Prostate gland (tissue), 2 donors: ENCODE data around the gene ANKRD30A. TPM values are rescaled to one million over a fixed set of nuclear protein-coding genes. Genes with fewer than 3 reads are reported as not detected.

ENCODE experiments used
- DNase-seq: peaks from one replicate; pipeline ENCODE4 v3.0.0-alpha.2; 2019; ENCODE audit warnings: low spot score
- H3K27ac ChIP-seq, 2 donors: fragments of 200-600 bp; sonication (generic); 2 replicates each; pipeline ENCODE4 v1.5.1; 2017 to 2019
- H3K27me3 ChIP-seq: fragments of 200-600 bp; sonication (generic); replicated peaks from 2 replicates; pipeline ENCODE4 v1.5.1; 2019; ENCODE audit not compliant: insufficient read depth
- H3K36me3 ChIP-seq, 2 donors: fragments of 200-600 bp; sonication (generic); 1 replicate in 1 of 2; 2 replicates in 1 of 2; pipeline versions ENCODE4 v1.5.1 to v1.8.1; 2017 to 2019
- H3K4me1 ChIP-seq: fragments of 200-600 bp; sonication (generic); replicated peaks from 2 replicates; pipeline ENCODE4 v1.5.1; 2019
- H3K4me3 ChIP-seq, 2 donors: fragments of 200-600 bp; sonication (generic); 2 replicates each; pipeline ENCODE4 v1.5.1; 2017 to 2019
- H3K9me3 ChIP-seq: fragments of 200-600 bp; sonication (generic); 2 replicates; pipeline ENCODE4 v1.5.1; 2017
- POLR2A ChIP-seq: fragments of 450-650 bp; IDR thresholded peaks from one replicate; pipeline ENCODE4 v1.6.1; 2016; ENCODE audit warnings: antibody characterized with exemption, mild to moderate bottlenecking
- POLR2AphosphoS5 ChIP-seq: sonication (generic); formaldehyde crosslinking; IDR thresholded peaks from one replicate; pipeline ENCODE4 v1.6.1; 2017; ENCODE audit warnings: antibody characterized with exemption
- WGBS: methylation state at CpG from one replicate; pipeline ENCODE4 v1.1.5; 2018; 5-methylcytosine and 5-hydroxymethylcytosine counted together
- intact Hi-C: fragments of 100-400 bp; cut with DNase I; formaldehyde crosslinking; loops from one replicate; pipeline ENCODE4 v1.14.2; 2022
- total RNA-seq, 2 donors: library from RNA; depleted of rRNA; stranded (reverse); fragments of >200 nt; gene quantifications; one replicate each; pipeline ENCODE4 v1.1.0, GENCODE V29; 2016
- TF ChIP-seq, protein P1 (sequence below), 4 experiments: fragments of 200-600 bp in 2 of 4; fragments of 450-650 bp in 2 of 4; sonication (generic) in 2 of 4; IDR thresholded peaks; 1 replicate in 3 of 4; 2 replicates in 1 of 4; pipeline ENCODE4 v1.5.1; 2016 to 2019; ENCODE audit warnings: antibody characterized with exemption in 4 of 4, mild to moderate bottlenecking in 2 of 4, moderate library complexity in 2 of 4

Gene ANKRD30A
- total RNA-seq, 2 donors from 2014 or later = 1.5 TPM; not detected in 1

DNA sequence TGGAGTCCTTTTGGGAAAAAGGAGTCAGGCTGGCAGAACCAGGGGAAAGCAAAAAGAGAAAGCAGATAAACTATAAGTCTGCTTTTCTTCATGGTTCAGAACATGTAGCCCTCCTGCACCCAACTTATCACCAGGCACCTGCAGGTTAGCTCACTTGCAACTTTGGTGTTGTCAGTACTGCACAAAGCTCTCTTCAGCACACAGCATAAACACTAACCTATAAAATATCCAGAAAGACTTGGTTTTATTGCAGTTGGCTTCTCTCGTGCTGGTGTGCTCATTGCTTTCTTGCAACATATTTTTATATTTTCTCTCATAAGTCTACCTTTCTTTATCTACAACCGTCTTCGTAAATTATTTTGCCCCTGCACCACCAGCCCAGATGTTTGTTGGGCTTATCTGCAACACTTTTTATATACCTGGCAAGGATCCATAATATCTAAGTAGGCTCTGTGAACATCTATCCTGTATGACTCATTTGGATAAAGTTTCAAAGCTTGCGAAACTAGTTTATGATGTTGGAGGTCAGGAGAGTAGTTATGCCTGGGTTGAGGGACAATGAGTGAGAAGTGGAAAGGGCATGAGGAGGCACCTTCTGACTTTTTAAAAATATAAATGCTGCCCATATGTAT lies 164.6 kb downstream of the ANKRD30A start:
- H3K27ac ChIP-seq = no peak overlapping the region
- H3K27me3 ChIP-seq = no peaks in the 10 kb centered on the region
- WGBS = 79% methylated on average over 4 of the region's 4 CpGs
- no peaks in the 10 kb centered on the region for H3K36me3 ChIP-seq
- no peak for TF ChIP-seq POLR2AphosphoS5
- TF ChIP-seq POLR2A = no peak
- TF ChIP-seq, protein P1, sequence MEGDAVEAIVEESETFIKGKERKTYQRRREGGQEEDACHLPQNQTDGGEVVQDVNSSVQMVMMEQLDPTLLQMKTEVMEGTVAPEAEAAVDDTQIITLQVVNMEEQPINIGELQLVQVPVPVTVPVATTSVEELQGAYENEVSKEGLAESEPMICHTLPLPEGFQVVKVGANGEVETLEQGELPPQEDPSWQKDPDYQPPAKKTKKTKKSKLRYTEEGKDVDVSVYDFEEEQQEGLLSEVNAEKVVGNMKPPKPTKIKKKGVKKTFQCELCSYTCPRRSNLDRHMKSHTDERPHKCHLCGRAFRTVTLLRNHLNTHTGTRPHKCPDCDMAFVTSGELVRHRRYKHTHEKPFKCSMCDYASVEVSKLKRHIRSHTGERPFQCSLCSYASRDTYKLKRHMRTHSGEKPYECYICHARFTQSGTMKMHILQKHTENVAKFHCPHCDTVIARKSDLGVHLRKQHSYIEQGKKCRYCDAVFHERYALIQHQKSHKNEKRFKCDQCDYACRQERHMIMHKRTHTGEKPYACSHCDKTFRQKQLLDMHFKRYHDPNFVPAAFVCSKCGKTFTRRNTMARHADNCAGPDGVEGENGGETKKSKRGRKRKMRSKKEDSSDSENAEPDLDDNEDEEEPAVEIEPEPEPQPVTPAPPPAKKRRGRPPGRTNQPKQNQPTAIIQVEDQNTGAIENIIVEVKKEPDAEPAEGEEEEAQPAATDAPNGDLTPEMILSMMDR (IDR thresholded peaks at IDR 0.05) = no peak
- DNase-seq = no peak
- intact Hi-C loops = no loop called here
- H3K4me3 ChIP-seq = no peak overlapping the region
- no peaks in the 10 kb centered on the region for H3K9me3 ChIP-seq
- H3K4me1 ChIP-seq = no peaks in the 10 kb centered on the region

DNA sequence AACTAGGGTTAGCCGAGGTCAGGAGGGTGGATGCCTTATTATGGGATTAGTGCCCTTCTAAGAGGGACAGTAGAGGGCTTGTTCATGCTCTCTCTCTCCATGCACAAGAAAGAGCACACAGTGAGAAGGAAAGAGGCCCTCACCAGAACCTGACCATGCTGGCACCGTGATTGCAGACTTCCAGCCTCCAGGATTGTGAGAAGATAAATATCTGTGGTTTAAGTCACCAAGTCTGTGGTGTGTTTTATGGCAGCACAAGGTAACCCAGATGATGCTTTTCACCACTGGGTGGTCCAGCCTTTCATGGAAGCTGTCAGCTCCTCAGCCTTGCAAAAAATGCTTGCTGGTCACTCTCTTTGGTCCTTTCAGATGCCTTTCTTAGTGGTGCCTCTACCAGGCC lies 175.9 kb downstream of the ANKRD30A start:
- no peaks in the 10 kb centered on the region for H3K4me1 ChIP-seq
- intact Hi-C loops = no loop called here
- no peak overlapping the region for H3K4me3 ChIP-seq
- H3K36me3 ChIP-seq = no peaks in the 10 kb centered on the region
- H3K9me3 ChIP-seq = no peaks in the 10 kb centered on the region
- TF ChIP-seq, protein P1 (IDR thresholded peaks at IDR 0.05) = no peak
- TF ChIP-seq POLR2AphosphoS5 (no peak), POLR2A (no peak)
- no peaks in the 10 kb centered on the region for H3K27me3 ChIP-seq
- WGBS = 67% methylated on average over 2 of the region's 2 CpGs
- no peak for DNase-seq
- H3K27ac ChIP-seq = no peak overlapping the region

DNA sequence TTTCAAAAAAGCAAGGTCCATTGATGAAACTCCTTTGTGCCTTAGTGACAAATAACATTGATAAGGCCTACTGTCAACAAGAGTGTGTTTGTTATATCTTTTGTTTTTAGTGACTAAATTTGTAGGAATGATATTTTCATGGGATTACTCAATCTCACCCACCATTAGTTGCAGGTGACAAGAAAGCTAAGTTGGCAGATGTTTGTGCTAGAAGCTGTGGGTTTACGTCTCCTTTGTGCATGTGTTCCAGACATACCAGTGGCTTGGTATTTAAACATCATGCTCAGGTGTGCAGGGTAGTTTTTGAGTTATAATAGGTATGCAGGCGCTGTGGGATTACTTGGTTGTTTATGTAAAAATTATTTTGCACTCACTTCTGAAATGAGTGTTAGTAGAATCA lies 178.6 kb downstream of the ANKRD30A start:
- intact Hi-C loops = no loop called here
- Histone ChIP-seq H3K4me1 (no peaks in the 10 kb centered on the region), H3K9me3 (no peaks in the 10 kb centered on the region), H3K27ac (no peak overlapping the region), H3K4me3 (no peak overlapping the region), H3K27me3 (no peaks in the 10 kb centered on the region), H3K36me3 (no peaks in the 10 kb centered on the region)
- TF ChIP-seq POLR2A (no peak), POLR2AphosphoS5 (no peak)
- TF ChIP-seq, protein P1 (IDR thresholded peaks at IDR 0.05) = no peak
- WGBS = 77% methylated on average over 2 of the region's 2 CpGs
- DNase-seq = no peak

DNA sequence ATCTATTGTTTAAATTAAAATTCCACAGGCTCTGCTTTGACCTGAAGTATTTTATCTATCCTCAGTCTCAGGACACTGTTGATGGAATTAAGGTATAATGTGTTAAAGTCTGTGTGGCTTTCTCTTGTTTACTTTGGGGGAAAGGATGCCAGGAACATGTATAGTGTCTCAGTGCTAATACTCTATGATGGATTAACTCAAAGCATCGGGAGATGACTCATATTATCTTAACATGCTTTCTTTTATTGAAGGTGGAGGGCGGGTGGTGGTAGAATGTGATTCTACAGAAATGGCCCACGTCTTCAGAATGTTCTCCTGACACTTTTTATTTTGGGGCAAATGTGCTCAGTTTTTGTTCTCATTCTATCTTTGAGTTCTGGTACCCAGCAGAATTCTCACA lies 189.0 kb downstream of the ANKRD30A start:
- Histone ChIP-seq H3K4me1 (no peaks in the 10 kb centered on the region), H3K36me3 (no peaks in the 10 kb centered on the region), H3K27ac (no peak overlapping the region), H3K4me3 (no peak overlapping the region), H3K27me3 (no peaks in the 10 kb centered on the region), H3K9me3 (no peaks in the 10 kb centered on the region)
- DNase-seq = no peak
- intact Hi-C loops = no loop called here
- WGBS = 58% methylated on average over 3 of the region's 3 CpGs
- no peak for TF ChIP-seq POLR2AphosphoS5
- TF ChIP-seq, protein P1 (IDR thresholded peaks at IDR 0.05) = no peak
- no peak for TF ChIP-seq POLR2A

DNA sequence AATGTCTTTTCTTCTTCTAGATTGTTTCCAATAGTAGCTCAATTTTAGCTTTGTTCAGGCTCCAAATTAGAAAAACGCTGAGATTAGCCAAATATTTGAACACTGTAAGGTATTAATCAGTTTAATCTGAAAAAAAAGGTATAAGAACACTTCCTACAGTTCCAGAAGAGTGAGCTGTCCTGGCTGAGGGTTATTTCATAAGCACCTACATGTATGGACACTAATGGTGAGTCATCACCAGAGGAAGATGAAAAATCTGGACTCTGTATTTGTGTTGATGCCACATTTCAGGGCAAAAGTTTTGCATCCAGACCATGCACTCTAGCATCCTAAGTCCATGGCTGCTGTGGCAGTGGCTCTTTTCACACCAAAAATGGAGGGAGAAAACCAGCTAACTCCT lies 189.5 kb downstream of the ANKRD30A start:
- no peaks in the 10 kb centered on the region for H3K36me3 ChIP-seq
- H3K9me3 ChIP-seq = no peaks in the 10 kb centered on the region
- H3K4me1 ChIP-seq = no peaks in the 10 kb centered on the region
- DNase-seq = no peak
- no peaks in the 10 kb centered on the region for H3K27me3 ChIP-seq
- H3K4me3 ChIP-seq = no peak overlapping the region
- whole genome bisulfite sequencing = 11% methylated on average over 1 of the region's 1 CpG
- intact Hi-C loops = no loop called here
- no peak for TF ChIP-seq POLR2AphosphoS5
- TF ChIP-seq, protein P1 (IDR thresholded peaks at IDR 0.05) = no peak
- no peak for TF ChIP-seq POLR2A
- H3K27ac ChIP-seq = no peak overlapping the region
